HepG2 (cell line): ENCODE data around the gene SP8.

Source experiments
- FOXK2 ChIP-seq: fragments of 450-650 bp; IDR thresholded peaks from 2 replicates; pipeline ENCODE4 v1.6.1; 2016
- MAFK ChIP-seq, 2 experiments: IDR thresholded peaks in 1 of 2; conservative IDR thresholded peaks in 1 of 2; 2 replicates each; pipeline ENCODE4 v1.6.1; 2011; ENCODE audit warnings: improper control_type of control experiment in 2 of 2, low read length in 2 of 2
- NBN ChIP-seq: fragments of 450-650 bp; conservative IDR thresholded peaks from 2 replicates; pipeline ENCODE4 v1.6.1; 2017
- NR2C2 ChIP-seq: sonication (generic); formaldehyde crosslinking; IDR thresholded peaks from 2 replicates; pipeline ENCODE4 v1.4.0; 2020; ENCODE audit warnings: missing genetic modification reagents, mild to moderate bottlenecking, moderate library complexity, borderline replicate concordance
- NR2F1 ChIP-seq, 2 experiments: fragments of 450-650 bp in 1 of 2; formaldehyde crosslinking in 1 of 2; IDR thresholded peaks; 2 replicates each; pipeline versions ENCODE4 v1.5.0 to v1.6.1; 2016 to 2020; ENCODE audit warnings: mild to moderate bottlenecking in 1 of 2, missing compliant biosample characterization in 1 of 2, missing genetic modification reagents in 1 of 2, moderate library complexity in 1 of 2
- POLR2A ChIP-seq, 2 experiments: IDR thresholded peaks; 2 replicates each; pipeline ENCODE4 v1.6.1; 2011; ENCODE audit warnings: low read depth in 2 of 2, low read length in 2 of 2, mild to moderate bottlenecking in 1 of 2, moderate library complexity in 1 of 2; ENCODE audit not compliant: insufficient read depth in 1 of 2
- POLR2AphosphoS5 ChIP-seq: IDR thresholded peaks from 2 replicates; pipeline ENCODE4 v1.6.1; 2012; ENCODE audit warnings: low read depth, low read length
- RARA ChIP-seq: IDR thresholded peaks from 2 replicates; pipeline ENCODE4 v1.6.1; 2016; ENCODE audit warnings: missing genetic modification reagents, missing compliant biosample characterization
- SMARCC2 ChIP-seq: fragments of 450-650 bp; IDR thresholded peaks from 2 replicates; pipeline ENCODE4 v1.6.1; 2017; ENCODE audit warnings: antibody characterized with exemption, mild to moderate bottlenecking
- ZBTB7A ChIP-seq: sonication (generic); formaldehyde crosslinking; IDR thresholded peaks from 2 replicates; pipeline ENCODE4 v1.8.0; 2022; ENCODE audit warnings: mild to moderate bottlenecking, missing genetic modification reagents
- ZNF496 ChIP-seq: sonication (generic); formaldehyde crosslinking; IDR thresholded peaks from 2 replicates; pipeline ENCODE4 v1.8.1; 2023; ENCODE audit warnings: mild to moderate bottlenecking, moderate library complexity, missing genetic modification reagents; ENCODE audit not compliant: insufficient replicate concordance
- TF ChIP-seq, protein P1 (sequence below), 2 experiments: IDR thresholded peaks; 2 replicates each; pipeline ENCODE4 v1.6.1; 2011 to 2012; ENCODE audit warnings: low read length in 2 of 2, borderline replicate concordance in 1 of 2, low read depth in 1 of 2, mild to moderate bottlenecking in 1 of 2, moderate library complexity in 1 of 2
- TF ChIP-seq, protein P2 (sequence below): sonication (generic); formaldehyde crosslinking; IDR thresholded peaks from 2 replicates; pipeline ENCODE4 v1.8.1; 2023; ENCODE audit warnings: mild to moderate bottlenecking, missing genetic modification reagents

DNA sequence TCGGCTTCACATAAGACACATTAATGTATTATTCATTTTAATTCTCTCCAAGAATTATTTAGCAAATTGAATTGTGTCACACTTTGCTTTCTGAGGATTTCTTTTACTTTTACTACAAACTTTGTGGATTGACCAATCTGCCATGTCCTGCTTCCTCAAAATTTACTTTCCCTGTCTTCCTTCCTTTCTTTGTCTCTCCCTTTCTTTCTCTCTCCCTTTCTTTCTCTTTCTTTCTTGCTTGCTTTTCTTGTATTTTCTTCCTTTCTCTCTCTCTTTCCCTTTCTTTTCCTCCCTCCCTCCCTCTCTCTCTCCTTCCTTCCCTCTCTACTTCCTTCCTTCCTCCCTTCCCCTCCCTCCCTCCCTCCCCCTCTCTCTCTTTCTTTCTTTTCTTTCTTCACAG lies 37.8 kb downstream of the SP8 start:
- TF ChIP-seq RARA (CRISPR knock-in tag) (no peak), NR2F1 (CRISPR knock-in tag; IDR thresholded peaks at IDR 0.05) (no peak), MAFK (conservative IDR thresholded peaks at IDR 0.05 in 1 of 2, IDR thresholded peaks at IDR 0.05 in 1 of 2; ENCODE audit: low read length in 2 of 2) (no peak), POLR2AphosphoS5 (no peak), ZNF496 (CRISPR knock-in tag) (no peak), SMARCC2 (no peak), NR2C2 (CRISPR knock-in tag) (no peak), POLR2A (IDR thresholded peaks at IDR 0.05; ENCODE audit: insufficient read depth in 1 of 2, low read depth in 2 of 2, low read length in 2 of 2) (no peak), FOXK2 (no peak), ZBTB7A (no peak), NBN (no peak)
- TF ChIP-seq, protein P1, sequence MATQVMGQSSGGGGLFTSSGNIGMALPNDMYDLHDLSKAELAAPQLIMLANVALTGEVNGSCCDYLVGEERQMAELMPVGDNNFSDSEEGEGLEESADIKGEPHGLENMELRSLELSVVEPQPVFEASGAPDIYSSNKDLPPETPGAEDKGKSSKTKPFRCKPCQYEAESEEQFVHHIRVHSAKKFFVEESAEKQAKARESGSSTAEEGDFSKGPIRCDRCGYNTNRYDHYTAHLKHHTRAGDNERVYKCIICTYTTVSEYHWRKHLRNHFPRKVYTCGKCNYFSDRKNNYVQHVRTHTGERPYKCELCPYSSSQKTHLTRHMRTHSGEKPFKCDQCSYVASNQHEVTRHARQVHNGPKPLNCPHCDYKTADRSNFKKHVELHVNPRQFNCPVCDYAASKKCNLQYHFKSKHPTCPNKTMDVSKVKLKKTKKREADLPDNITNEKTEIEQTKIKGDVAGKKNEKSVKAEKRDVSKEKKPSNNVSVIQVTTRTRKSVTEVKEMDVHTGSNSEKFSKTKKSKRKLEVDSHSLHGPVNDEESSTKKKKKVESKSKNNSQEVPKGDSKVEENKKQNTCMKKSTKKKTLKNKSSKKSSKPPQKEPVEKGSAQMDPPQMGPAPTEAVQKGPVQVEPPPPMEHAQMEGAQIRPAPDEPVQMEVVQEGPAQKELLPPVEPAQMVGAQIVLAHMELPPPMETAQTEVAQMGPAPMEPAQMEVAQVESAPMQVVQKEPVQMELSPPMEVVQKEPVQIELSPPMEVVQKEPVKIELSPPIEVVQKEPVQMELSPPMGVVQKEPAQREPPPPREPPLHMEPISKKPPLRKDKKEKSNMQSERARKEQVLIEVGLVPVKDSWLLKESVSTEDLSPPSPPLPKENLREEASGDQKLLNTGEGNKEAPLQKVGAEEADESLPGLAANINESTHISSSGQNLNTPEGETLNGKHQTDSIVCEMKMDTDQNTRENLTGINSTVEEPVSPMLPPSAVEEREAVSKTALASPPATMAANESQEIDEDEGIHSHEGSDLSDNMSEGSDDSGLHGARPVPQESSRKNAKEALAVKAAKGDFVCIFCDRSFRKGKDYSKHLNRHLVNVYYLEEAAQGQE (IDR thresholded peaks at IDR 0.05; ENCODE audit: borderline replicate concordance in 1 of 2, low read depth in 1 of 2, low read length in 2 of 2) = no peak
- TF ChIP-seq, protein P2, sequence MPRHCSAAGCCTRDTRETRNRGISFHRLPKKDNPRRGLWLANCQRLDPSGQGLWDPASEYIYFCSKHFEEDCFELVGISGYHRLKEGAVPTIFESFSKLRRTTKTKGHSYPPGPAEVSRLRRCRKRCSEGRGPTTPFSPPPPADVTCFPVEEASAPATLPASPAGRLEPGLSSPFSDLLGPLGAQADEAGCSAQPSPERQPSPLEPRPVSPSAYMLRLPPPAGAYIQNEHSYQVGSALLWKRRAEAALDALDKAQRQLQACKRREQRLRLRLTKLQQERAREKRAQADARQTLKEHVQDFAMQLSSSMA (CRISPR knock-in tag) = no peak
